Stimulated activated CD8-positive, alpha-beta memory T cell treated with anti-CD3 and anti-CD28 coated beads, Interleukin-4, amount 100 ng/mL, for 48 hours (primary cell): Measurements from ENCODE around the gene F8.
A peak's percentile ranks its signal among the peaks of the same experiment; 100 is the strongest.

Experiments used
- DNase-seq: peaks from one replicate; pipeline ENCODE4 v3.0.0-alpha.2; 2020

F8 gene

GRCh38 chrX:155022585-155022984, at the start of gene F8:
TSS of gene F8 (minus strand) at chrX:155022723. CDS start at chrX:155022552, 171 bp downstream.
- no peak for DNase-seq

GRCh38 chrX:155071694-155072280, 49.3 kb upstream of the F8 start:
- no peak for DNase-seq

GRCh38 chrX:155070975-155071693, 48.6 kb upstream of the F8 start, which contains the start of the genes BRCC3, CMC4 and MTCP1:
TSS of gene BRCC3 (plus strand) at chrX:155071508. CDS start at chrX:155071528, 20 bp downstream.
TSS of gene CMC4 (minus strand) at chrX:155071136. CDS start at chrX:155064023, 7,113 bp downstream.
TSS of gene MTCP1 (minus strand) at chrX:155071136. CDS start at chrX:155066010, 5,126 bp downstream.
- peak; percentile 80 for DNase-seq

GRCh38 chrX:155070663-155070974, 48.1 kb upstream of the F8 start:
- DNase-seq = no peak

GRCh38 chrX:155070038-155070437, 47.5 kb upstream of the F8 start:
- no peak for DNase-seq

GRCh38 chrX:155069414-155069813, 46.9 kb upstream of the F8 start:
- DNase-seq = no peak

GRCh38 chrX:155068165-155068564, 45.6 kb upstream of the F8 start:
- DNase-seq = no peak

- DNase-seq = no peak
Measured at GRCh38 chrX:155065035-155065734, 42.7 kb upstream of the F8 start.

GRCh38 chrX:155061760-155062159, 39.2 kb upstream of the F8 start:
- no peak for DNase-seq

- DNase-seq = peak; percentile 56
Measured at GRCh38 chrX:155056877-155057792, 34.6 kb upstream of the F8 start.

GRCh38 chrX:155056471-155056870, 33.9 kb upstream of the F8 start:
- no peak for DNase-seq

- no peak for DNase-seq
Measured at GRCh38 chrX:155055494-155055893, 33.0 kb upstream of the F8 start.

- DNase-seq = no peak
Measured at GRCh38 chrX:155054255-155054654, 31.7 kb upstream of the F8 start.

- no peak for DNase-seq
Measured at GRCh38 chrX:155053656-155054055, 31.1 kb upstream of the F8 start.

GRCh38 chrX:155052738-155053498, 30.4 kb upstream of the F8 start:
- no peak for DNase-seq

- DNase-seq = peak; percentile 55
Measured at GRCh38 chrX:155048977-155049619, 26.6 kb upstream of the F8 start.

- DNase-seq = no peak
Measured at GRCh38 chrX:155046811-155047528, 24.4 kb upstream of the F8 start.

- DNase-seq = no peak
Measured at GRCh38 chrX:155046129-155046810, 23.7 kb upstream of the F8 start.

- DNase-seq = no peak
Measured at GRCh38 chrX:155035688-155036087, 13.2 kb upstream of the F8 start.

GRCh38 chrX:155031657-155032056, 9.1 kb upstream of the F8 start:
- DNase-seq = no peak
